Activated CD8-positive, alpha-beta memory T cell treated with anti-CD3 and anti-CD28 coated beads for 48 hours (primary cell): ENCODE measurements around the gene HRC.
A peak's percentile ranks its signal among the peaks of the same experiment; 100 is the strongest.

Experiments
- DNase-seq, 3 experiments: peaks; one replicate each; pipeline ENCODE4 v3.0.0-alpha.2; 2020; ENCODE audit warnings: low read depth in 2 of 3, low spot score in 2 of 3

Gene HRC

GRCh38 chr19:49117677-49118564 is 37.3 kb downstream of the HRC start:
- no peak for DNase-seq

GRCh38 chr19:49116544-49116943 is 38.7 kb downstream of the HRC start:
- DNase-seq: no peak

GRCh38 chr19:49114630-49115363 is 40.4 kb downstream of the HRC start:
- DNase-seq: no peak

DNA sequence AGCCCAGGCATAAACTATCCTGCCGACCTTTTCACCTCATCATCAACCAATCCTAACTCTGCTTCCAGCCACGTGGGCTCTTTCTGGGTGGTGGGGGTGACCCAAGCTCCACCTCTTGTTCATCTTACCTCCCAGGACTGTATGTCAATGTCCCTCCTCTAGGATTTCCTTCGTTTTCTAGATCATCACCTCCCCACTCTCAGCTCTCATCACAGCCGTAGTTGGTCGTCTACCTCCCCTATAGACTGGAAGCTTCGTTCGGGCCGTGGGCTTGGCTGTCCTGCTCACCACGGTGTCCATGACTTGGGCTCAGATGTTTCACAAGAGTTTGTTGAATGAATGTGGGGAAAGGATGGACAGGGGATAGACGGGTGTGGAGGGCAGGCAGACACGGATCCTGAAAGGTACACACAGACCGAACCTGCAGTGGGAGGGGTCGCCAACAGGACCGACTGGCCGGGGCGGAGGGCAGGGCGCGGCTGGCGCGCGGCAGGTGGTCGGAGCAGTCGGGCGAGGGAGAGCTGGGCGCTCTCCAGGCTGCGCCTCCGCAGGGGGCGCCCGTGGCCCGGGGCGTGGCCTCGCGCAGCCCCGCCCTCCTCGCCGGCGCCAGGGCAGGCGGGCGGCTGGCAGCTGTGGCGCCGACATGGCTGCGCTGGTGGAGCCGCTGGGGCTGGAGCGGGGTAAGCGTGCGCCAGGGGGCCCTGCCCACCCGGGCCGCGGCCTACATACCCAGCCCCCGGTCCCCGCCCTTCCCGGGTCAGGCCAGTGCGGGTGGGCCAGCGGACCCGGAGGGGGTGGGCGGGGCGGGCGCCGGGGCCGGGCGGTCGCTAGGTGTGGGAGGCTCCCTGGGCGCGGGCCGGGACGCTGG is 41.2 kb downstream of the HRC start, which contains the start of gene LIN7B:
Gene LIN7B, plus strand, starts transcription at position 609 of the 868 bp plus-strand sequence. Its CDS starts 35 bp downstream, at position 644.
- DNase-seq: peak; percentile 35 to 67 (median 66)

DNA sequence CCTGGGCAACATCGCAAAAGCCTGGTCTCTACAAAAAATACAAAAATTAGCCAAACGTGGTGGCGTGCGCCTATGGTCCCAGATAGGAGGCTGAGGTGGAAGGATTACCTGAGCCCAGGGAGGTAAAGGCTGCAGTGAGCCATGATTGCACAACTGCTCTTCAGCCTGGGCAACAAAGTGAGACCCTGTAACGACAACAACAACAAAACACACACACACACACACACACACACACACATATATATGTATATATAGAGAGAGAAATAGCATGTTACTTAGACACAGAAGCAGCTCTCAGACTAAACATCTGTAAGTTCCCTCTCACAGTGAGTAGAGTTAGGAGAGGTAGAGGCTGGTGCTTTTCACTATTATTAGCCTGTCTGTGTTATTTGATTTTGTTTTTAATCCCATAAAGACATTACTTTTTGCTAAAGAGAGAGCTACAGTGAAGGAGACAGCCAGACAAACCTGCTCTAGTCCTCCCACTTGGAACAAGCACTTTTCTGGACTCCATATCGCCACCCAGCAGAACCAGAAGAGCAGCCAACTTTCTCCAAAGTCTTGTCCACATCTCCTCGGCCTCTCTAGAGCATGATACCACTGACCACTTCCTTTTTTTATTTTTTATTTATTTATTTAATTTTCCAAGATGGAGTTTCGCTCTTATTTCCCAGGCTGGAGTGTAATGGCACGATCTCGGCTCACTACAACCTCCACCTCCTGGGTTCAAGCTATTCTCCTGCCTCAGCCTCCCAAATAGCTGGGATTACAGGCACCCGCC is 43.8 kb downstream of the HRC start:
- no peak for DNase-seq

- no peak for DNase-seq
Observed at GRCh38 chr19:49110567-49110966, 44.6 kb downstream of the HRC start.

DNA sequence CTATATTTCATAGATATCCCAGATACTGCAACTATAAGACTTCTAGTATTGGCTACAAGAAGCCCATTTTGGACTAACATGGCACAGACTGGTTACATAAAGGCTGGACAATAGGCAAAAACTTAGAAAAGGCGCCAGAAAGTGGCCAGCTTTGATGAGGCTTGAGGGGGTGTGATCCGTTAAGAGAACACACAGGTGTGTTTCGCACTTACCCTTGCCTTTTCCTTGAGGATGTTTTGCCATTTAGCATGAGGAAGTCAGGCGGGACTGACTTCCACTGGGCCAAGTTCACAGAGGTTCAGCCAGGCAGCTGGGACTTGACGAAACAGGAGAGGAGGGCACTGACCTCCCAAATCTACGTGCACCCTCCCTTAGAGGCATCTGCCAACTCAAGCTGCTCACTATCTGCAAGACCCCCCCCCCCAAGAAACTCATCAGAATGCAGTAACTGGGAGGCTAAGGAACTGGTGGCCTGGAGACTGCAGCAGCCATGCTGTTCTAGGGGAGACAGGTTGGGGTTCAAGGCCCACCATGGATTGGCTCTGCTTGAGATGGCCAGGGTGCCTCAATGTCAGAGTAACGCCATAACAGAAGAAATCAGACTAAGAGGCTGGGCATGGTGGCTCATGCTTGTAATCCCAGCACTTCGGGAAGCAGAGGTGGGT is 45.5 kb downstream of the HRC start:
- DNase-seq: no peak

- no peak for DNase-seq
Observed at GRCh38 chr19:49109051-49109450, 46.1 kb downstream of the HRC start.

- DNase-seq: no peak
Observed at GRCh38 chr19:49107625-49108459, 47.4 kb downstream of the HRC start.

DNA sequence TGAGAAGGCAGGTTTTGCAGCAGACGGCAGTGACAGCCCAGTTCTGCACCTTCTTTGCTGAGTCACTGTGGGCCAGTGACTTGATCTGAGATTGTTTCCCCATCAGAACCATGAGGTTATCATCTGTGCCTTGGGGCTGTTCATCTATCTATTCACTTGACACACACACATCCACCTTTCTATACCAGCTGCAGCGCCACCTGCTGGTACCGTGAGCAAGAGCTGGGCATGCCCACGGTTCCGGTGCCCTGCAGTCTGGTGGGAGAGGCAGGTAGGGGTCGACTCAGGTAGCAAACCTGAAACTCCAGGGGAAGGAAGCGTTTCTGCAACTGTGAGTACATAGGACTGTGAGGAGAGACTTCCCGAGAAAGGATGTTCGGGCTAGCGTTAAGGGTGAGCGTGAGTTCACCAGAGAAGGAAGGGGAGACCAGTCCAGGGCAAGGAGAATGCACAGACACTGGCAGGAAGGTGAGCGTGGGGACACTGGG is 48.5 kb downstream of the HRC start:
- peak in 2 of 3 experiments; percentile 39 to 59 for DNase-seq

DNA sequence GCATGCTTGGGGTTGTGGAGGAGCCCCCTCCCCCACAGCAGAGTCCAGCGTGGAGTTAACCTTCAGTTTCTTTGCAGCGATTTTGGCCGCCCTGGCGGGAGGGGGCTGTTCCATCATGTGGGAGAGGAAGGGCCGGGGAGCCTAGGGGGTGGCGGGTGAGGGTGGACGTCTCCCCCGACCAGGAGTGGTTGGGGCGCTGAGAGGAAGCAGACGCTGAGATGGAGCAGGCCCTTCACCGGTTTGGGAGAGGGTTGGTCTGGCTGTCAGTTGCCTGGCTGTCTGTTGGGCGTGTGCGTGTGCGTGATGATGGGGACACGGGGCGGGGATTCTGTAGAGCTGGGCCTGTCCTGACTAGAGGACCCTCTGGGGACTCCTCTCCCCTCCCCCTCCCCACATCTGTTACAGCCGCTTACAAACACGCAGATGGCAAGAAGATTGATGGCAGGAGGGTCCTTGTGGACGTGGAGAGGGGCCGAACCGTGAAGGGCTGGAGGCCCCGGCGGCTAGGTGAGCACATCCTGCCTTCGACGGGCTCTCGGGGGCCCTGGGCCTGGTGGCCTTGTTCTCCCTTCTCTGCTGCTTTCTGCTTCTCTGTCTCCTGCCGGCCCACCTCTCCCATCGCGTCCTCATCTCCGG is 50.8 kb downstream of the HRC start:
- DNase-seq: no peak

- DNase-seq: no peak
Observed at GRCh38 chr19:49103331-49104085, 51.7 kb downstream of the HRC start.

DNA sequence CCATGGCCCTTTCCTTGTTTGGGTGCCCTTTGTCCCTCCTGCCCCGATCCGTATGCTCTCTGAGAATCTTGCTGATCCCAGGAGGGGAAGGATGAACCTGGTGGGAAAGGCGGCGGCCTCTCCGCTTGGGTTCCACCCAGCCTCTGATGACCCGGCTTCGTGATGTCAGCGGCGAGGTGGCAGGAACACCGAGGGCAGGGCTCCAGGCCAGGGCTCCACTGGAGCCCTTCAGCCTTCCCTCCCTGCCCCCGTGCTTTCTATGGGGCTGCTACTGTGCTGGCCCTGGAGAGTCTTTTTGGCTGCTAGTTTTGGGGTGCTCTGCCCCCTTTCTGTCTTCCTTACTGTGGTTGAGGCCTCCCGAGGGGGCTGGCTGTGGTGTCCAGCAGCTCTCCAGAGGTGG is 52.9 kb downstream of the HRC start:
- DNase-seq: no peak
